Pulmonary artery endothelial cell (primary cell): ENCODE results near the gene MYO1E. TPM values are rescaled to one million over a fixed set of nuclear protein-coding genes. Genes with fewer than 3 reads are reported as not detected.

ENCODE experiments used
- DNase-seq: peaks from one replicate; pipeline ENCODE4 v3.0.0-alpha.2; 2011; ENCODE audit warnings: low read depth, low spot score
- total RNA-seq: library from RNA; depleted of rRNA; stranded (reverse); fragments of >200 nt; gene quantifications from 2 replicates; pipeline ENCODE4 v1.2.3, GENCODE V29; 2014

MYO1E gene
- total RNA-seq, 1 donor from 2014 or later, result 117 TPM

DNA sequence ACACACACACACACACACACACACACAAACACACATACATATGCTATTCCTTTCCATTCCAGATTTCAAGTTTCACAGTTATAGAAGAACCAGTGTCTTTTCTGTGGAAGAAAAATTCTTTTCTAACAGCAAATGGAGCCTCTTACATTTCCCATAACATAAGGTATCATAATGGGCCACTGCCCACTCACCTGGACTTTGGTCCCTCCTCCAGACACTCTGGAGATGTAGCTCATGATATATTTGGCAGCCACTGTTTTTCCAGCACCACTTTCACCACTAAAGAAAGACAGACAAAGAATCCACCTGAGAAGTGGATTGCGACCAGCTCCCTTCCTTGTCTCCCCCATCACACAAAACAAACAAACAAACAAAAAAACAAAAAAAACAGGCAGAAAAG, 136.3 kb downstream of the MYO1E start:
- DNase-seq, result no peak

DNA sequence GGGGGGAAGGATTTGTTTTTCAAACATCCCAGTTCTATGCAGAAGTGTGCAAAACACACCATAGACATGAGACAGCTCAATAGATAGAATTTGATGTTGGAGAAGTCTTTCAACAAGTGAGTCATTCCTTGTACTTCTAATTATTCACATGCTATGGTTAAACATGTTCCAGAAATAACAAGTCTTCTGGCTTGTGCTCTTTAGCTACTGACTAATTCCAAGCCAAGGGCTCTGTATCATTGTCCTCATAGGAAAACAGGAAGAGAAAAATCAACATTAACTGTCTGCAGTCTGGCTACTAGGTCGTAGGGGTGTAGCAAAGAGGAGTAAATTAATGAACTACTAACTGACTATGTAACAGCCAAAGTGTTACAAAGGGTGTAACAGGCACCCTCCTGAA, 140.2 kb downstream of the MYO1E start:
- peak; percentile 84 for DNase-seq

DNA sequence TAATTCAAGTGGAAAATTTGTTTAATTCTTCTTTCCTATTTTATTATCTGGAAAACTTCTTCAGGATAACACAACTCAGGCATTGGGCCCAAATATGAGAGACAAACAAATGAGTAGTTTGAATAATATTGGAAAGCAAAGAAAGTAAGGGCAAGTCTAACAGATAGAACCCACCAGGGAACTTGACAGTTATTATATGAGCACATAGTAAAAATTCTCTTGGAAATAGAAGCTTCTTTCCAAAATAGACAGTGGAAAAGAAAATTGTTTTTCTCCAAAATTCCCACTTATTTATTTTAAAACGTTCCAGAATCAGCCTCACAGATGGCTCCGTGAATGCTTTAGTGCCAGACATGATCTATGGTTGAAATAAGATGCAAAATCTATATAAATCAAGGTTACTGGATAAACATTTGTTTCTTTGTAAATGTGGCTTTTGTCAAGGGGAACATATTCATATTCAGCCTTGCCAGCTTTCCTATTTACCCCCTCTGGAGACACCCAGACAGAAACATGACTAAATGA, 142.1 kb downstream of the MYO1E start:
- DNase-seq, result no peak

DNA sequence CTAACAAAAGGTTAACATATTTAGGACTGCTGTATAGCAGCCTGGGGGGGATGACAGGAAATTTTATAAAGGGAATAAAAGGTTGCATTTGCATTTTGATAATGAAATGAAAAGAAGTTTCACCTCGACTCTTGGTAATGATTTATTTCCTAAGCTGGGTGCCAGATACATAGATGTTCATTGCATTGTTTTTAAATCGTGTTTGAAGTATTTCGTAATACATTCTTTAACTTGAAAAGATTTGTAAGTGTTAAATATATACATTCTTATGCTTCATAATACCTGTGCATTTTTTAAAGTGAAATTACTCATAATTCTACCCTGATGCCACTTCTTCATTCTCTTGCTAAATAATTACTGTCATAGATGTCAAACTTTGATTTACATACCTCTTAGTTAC, 143.2 kb downstream of the MYO1E start:
- DNase-seq, result no peak

DNA sequence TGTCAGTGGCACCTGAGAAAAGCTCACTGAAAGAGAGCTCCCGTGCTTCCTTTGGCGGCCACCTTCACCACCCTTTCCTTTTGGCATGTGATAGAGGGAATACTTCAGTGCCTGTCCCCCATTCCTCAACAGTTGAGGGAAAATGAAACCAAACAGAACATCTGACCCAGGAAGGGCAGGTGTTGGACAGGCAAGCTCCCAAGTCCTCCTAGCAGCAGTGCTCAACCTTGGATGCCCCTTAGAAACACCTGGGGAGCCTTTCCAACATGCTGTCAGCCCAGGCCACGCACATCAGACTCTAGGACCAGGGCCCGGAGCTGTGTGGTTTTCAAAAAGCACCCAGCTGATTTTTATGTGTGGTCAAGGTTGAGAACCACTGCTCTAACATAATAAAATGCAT, 143.7 kb downstream of the MYO1E start:
- no peak for DNase-seq

DNA sequence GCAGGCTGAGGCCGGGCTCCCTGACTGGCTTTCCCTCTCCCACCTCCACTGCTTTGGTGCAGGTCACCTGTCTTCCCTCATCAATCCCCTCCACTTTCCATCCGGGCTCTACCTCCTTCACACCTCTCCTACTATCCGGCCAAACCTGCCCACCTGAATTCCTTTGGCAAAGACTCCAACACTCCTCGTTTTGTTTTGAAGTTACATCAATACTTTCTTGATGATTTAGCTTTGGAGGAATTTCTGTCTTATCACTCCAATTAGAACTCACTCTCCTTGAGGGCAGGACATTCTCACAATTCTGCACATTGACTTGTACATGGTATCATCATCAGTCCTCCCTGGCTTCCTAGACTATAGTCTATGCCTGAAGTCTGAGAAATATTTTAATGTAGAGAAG, 145.7 kb downstream of the MYO1E start:
- DNase-seq, result no peak

DNA sequence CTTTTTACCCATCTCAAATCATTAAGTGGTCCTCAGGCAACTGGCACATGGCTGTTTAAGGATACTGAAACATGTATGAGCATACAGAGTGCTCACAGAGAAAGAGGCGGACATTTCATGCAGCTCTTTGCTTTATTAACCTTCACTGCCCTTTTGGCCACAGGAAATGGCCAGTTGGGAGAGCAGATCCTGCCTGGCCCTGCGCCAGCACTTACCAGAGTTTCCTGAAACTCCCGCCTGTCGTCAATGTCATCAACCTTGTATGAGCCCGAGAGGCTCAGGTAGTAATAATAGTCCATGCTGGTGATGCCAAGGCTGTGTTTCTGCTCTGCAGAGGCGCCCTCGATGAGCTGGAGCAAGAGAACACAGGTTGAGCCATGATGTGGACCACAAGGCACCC, 148.2 kb downstream of the MYO1E start:
- no peak for DNase-seq

DNA sequence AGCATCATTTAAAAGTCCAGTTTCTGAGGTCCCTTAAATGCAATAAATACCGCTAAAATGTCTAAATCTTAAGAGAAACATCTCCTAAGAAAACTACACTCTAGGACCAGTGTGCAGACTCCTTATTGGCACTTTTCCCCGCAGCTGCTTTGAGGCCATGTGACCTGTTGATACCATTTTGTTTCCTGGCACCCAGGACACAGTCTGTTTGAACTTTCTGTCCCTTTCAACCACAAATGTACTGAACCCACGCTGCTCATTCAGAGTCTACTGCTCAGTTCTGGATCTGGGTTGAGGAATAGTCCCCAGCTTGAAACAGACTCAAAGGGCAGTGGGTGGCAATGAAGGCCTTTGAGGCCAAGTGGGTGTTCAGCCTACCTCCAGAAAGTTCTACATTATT, 148.9 kb downstream of the MYO1E start:
- no peak for DNase-seq

DNA sequence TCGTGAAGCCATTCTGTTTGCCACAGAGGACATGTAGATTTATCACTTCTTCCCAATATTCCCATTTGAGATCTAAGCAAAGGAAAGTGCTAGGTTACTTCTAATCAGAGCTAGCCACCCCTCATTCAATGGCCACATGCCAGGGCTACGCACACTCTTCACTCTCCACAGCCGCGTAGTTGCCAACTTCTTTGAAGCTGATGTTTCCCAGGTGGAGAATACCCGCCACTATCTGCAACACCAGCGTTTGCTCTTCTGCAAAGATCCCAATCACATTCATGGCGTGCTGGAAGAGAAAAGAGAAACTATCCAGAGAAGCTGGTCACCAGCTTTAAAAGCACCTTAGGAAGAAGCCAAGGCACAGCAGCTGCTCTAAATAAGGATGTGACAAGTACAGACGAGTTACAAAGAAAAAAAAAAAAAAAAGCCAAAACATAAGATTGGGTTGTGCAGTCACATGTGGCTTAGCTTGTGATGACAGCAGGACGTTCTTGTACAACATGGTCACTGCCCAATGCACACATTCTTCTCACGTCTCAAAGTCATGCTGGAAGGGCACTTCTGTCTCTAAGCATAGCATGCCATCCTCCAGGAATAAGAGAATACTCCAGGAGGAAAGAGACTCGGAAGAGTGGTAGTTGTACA, 149.6 kb downstream of the MYO1E start:
- no peak for DNase-seq

DNA sequence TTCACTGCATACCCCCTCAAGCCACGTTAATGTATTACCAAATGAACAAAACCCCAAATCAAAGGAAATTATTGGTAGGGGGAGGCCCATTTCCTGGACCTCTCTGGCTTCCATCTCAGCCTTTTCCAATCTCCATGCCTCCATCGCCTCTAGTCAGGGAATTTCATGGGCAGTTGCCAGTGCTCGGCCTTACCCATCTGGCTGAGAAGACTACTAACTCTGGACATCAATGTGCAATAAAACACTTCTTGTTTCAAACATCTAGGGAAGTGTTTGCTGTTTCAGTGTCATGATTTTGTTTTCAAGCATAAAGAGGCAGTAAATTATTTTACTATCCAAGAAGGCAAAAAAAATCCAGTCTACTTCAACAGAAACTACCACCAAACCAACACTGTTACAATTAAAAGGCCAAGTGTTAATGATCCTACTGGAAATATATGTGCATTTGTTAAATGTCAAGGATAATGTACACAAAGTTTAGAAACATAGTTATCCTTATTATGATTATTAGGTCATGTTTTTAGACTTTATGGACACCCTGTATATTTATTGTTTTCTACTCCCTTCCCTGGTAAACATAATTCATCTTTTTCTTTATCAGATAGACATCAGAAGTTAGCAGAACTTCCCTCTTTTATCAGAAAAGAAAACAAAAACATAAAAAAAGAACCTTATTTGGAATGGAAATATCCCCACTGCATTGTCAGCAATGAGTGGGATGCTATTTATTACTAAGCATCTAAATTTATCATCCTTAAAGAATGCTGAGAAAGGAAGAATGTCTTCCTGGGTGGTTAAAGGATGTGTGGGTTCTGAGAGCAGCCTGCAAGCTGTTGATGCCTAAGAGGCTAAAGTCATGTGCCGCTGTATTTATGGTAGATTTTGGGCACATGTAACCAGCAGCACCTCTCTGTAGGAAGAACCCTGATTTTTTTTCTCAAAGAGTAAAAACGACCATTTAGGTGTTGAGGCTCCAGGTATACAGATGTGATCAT, 150.9 kb downstream of the MYO1E start:
- DNase-seq, result no peak

DNA sequence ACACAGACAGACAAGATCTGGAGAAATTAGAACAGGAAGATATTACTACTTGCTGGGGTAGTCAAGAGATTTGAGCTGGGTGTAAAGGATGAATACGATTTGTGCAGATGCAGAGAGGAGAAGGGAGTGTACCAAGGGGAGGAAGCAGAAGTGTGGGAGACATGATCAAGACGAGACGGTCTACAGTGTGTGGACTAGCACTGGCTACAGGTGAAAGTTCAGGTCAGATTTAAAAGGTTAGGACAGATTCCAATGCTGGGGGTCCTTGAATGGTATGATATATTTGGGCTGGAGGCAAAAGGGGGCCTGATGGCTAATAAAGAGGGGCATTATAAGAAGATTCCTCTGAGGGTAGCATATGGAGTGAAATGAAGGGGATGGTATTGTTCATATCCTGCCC, 154.0 kb downstream of the MYO1E start:
- no peak for DNase-seq

DNA sequence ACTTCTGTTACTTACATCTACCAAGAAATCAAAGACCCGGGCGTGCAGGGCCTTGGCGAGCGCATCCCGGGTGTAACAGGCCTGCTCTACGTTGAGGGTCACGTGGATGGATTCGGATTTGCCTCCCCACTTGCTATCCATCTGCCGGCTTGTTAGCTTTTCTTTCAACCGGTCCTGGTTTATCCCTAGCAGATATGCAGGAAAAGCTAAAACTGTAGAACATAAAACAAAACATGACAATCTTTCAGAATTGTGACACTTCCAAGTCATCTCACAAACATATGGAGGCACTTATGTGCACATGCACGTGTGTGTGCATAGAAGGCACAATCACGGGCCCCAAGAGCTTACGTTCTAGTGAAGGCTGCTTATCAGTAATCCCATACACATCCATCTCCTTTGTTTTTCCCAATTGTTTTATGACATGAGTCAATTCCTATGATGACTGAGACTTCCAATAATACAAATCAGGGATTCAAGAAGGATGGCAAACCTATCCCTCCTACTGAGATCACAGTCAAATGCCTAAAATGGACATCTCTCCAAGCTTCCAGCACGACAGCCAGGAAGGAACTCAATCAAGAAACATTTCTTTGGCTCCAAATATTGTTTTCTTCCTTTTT, 154.7 kb downstream of the MYO1E start:
- peak; percentile 77 for DNase-seq

DNA sequence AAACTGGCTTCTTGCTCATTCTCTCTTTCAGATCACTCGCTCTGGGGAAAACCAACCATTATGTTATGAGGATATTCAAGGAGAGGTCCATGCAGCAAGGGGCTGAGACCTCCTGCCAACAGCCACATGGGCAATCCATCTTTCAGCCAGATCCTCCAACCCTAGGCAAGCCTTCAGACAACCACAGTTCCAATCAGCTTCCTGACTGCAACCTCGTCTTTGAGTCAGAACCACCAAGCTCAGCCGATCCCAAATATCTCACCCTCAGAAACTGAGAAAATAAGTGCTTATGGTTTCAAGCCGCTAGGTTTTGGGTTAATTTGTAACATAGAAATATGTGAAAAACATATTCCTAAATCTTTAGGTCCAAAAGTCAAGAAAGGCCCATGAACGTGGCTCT, 155.8 kb downstream of the MYO1E start:
- no peak for DNase-seq

DNA sequence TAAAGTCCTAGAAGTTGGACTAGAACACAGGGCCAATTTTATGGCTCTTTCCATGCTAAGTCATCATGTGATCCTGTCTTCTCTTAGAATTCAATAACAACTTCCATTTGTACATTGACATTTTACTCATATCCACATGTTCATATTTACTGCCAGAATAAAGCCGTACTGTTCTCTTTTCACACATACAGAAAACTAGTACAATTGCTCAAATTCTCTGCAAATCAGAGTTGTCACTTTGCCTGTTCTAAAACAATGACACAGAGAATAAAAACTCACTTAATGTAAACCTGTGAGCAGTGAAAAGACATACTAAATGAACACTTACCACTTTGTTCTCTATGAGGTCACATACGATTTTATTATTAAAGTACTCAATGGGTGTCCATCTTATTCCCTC, 162.5 kb downstream of the MYO1E start:
- DNase-seq, result no peak

DNA sequence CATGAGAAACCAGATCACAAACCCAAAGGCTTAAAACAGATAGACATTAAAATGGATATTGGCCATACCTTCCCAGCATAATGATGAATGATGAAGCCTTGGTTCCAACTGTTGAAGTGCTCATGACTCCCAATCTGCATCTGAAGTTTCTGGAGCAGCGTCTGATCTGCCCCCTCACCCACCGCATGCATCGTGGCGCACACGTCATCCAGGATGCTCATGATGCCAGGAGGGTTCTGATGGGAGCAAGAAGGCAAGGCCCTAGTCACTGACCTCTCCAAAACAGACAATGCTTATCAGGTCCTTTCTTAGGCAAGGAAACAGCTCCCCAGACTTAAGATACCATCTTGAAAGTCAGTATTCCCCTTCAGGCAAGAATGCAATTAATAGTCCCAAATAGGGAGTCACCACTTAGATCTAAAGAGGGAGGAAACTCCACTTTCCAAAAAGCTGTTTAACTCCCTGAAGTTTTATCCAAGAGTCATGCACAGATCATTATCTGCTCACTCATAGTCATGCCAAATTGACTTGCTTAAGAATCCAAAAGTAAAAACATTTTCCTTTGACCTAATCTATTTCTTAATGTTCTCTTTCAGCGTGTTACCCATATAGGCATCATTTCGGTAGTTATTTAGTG, 163.9 kb downstream of the MYO1E start:
- no peak for DNase-seq

DNA sequence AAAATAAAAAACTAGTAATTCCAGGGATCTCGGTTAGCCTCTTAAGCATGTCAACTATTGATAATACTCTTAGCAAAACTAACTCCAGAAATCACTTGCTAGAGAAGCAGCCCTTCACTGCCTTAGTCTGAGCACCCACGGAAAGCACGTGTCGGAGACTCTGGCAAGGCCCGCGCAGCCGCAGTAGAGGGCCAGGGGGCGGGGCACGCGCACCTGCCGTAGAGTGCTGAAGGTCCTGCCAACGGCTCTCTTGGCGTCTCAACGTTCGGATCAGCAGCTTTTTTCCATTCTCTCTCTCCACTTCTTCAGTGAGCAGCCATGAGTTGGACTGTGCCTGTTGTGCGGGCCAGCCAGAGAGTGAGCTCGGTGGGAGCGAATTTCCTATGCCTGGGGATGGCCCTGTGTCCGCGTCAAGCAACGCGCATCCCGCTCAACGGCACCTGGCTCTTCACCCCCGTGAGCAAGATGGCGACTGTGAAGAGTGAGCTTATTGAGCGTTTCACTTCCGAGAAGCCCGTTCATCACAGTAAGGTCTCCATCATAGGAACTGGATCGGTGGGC, 166.0 kb downstream of the MYO1E start, which contains the start of gene LDHAL6B:
Gene LDHAL6B (plus strand): TSS at position 221 of the 561 bp plus-strand sequence. CDS start 98 bp downstream, at position 319.
- no peak for DNase-seq

DNA sequence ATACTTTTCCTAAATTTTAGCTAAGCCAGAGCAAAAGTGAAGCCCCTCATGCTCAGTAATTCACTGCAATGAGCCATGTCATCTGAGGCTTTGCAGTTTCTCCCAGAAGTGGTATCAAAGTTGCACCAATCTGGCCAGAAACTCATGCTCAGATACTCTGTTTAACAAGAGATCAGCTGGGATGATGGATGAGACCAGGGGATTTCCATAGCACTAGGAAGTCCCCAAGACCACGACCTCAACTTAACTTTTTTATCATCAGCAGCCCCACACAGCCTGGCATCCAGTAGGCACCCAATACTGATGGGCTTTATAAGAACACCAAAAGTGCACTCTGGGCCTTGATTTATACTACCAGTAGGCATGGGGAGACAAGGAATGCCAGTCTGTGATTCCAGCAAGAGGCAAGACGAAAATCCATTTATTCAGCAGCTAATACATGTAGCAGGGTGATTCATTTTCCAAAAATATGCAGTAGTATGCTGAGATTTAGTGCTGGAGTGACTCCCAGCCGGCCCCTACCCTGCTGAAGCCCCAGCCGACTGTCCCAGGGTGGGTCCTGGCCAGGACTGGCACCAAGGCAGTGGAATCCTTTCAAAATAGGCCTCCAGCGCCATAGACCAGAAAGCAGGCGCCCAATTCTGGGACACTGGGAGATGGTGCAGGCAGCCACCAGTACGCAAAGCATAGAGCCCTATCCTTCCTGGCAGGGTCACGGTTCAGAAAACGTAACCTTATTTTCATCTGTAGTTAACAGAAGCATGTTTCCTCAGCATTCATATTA, 166.6 kb downstream of the MYO1E start:
- DNase-seq, result no peak

DNA sequence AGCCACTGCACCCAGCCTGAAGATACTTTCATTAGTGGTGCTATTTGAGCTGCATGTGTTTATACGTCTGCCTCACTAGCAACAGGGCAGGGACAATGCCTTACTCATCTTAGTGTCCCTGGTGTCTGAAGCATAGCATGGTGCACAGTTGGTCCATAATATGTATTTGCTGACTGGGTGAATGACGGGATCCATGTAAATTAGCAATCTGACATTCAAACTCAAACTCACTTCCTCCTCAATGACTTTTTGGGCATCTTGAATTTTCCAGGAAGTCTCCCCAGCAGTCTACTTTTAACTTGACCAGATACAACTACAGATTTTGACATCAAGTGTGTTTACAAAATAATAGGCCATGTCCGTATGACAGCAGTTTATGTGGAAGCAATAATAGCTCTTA, 169.0 kb downstream of the MYO1E start:
- no peak for DNase-seq

DNA sequence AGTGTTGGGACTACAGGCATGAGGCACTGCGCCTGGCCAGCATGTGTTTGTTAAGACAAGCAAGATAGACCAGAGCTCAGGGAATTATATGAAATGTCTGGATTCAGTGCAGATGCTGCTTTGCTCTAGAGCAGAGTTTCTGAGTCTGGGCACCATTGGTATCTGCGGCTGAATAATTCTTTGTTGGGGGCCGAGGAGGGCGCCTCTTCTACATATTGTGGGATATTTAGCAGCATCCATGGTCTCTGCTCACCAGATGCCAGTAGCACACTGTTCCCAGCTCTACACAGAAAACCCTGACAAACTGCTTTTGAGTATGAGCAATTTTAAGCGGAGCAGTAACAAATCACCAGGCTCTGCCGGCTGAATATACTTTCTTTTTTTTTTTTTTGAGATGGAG, 169.7 kb downstream of the MYO1E start:
- no peak for DNase-seq

DNA sequence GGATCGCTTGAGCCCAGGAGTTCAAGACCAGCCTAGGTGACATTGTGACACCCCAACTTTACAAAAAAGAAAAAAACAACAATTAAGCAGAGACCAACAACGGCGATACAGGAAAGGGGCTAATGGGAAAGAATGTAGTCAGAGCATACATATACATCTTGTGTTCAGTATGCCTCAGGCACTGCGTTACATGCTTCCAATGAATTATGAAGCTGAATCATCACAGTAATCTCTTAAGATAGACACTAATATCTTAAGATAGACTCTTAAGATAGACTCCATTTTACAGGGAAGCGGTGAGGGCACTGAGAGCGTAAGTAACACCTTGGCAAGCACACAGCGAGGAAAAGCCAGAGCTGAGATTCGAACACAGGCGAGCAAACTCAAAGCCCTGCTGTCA, 172.1 kb downstream of the MYO1E start:
- DNase-seq, result no peak
